Caco-2 (cell line): Measurements from ENCODE around the gene PLPPR3. TPM values are rescaled to one million over a fixed set of nuclear protein-coding genes. Genes with fewer than 3 reads are reported as not detected.

ENCODE experiments used
- BruUV-seq: library from RNA; stranded (reverse); fragments of 400-500 nt; replicated peaks from 2 replicates; lab custom pipeline; 2021; lab: Mats Ljungman, UMichigan
- CTCF ChIA-PET: fragments of 300-600 bp; sonication (Branson Sonifier 250); formaldehyde crosslinking; loops from one replicate; lab custom pipeline; 2022; ENCODE audit warnings: antibody characterized with exemption; lab: Charles Lee
- POLR2A ChIA-PET: fragments of 300-600 bp; sonication (Branson Sonifier 250); formaldehyde crosslinking; loops from one replicate; lab custom pipeline; 2022; ENCODE audit warnings: antibody characterized with exemption; lab: Charles Lee
- DNase-seq, 2 experiments: peaks; one replicate each; pipeline versions ENCODE4 v3.0.0 to v3.0.0-alpha.2; 2020 to 2022
- H3K27me3 ChIP-seq: replicated peaks from 2 replicates; pipeline ENCODE4 v1.6.0; 2011; ENCODE audit warnings: low read length; ENCODE audit not compliant: control insufficient read depth, insufficient read depth
- H3K36me3 ChIP-seq: 2 replicates; pipeline ENCODE4 v1.5.1; 2011; ENCODE audit warnings: low read length; ENCODE audit not compliant: control insufficient read depth, insufficient read depth
- H3K4me1 ChIP-seq: fragments of 250-450 bp; sonication (Bioruptor Pico); 2 replicates; pipeline ENCODE4 v1.5.1; 2020; ENCODE audit warnings: mild to moderate bottlenecking
- H3K4me3 ChIP-seq: 2 replicates; pipeline ENCODE4 v1.5.1; 2011; ENCODE audit warnings: low read depth, mild to moderate bottlenecking, control low read depth, low read length
- H3K9me3 ChIP-seq: fragments of 250-450 bp; sonication (Bioruptor Pico); 2 replicates; pipeline ENCODE4 v1.5.1; 2020; ENCODE audit warnings: mild to moderate bottlenecking, moderate library complexity
- H3K27ac Mint-ChIP-seq: one replicate; pipeline ENCODE4 v1.8.0; 2022; ENCODE audit warnings: mixed read lengths; ENCODE audit not compliant: unreplicated experiment
- H3K27me3 Mint-ChIP-seq: one replicate; pipeline ENCODE4 v1.8.0; 2022; ENCODE audit warnings: mixed read lengths; ENCODE audit not compliant: insufficient read depth, unreplicated experiment
- H3K36me3 Mint-ChIP-seq: one replicate; pipeline ENCODE4 v1.8.0; 2022; ENCODE audit warnings: mild to moderate bottlenecking, mixed read lengths; ENCODE audit not compliant: insufficient read depth, unreplicated experiment
- H3K4me1 Mint-ChIP-seq: one replicate; pipeline ENCODE4 v1.8.0; 2022; ENCODE audit warnings: low read depth, mixed read lengths; ENCODE audit not compliant: unreplicated experiment
- H3K4me3 Mint-ChIP-seq: one replicate; pipeline ENCODE4 v1.8.0; 2022; ENCODE audit warnings: mild to moderate bottlenecking, moderate library complexity, mixed read lengths; ENCODE audit not compliant: unreplicated experiment
- H3K9me3 Mint-ChIP-seq: one replicate; pipeline ENCODE4 v1.8.0; 2022; ENCODE audit warnings: mixed read lengths; ENCODE audit not compliant: unreplicated experiment
- CTCF ChIP-seq, 2 experiments: fragments of 200-600 bp in 1 of 2; IDR thresholded peaks; 1 replicate in 1 of 2; 2 replicates in 1 of 2; pipeline versions ENCODE4 v1.5.1 to v1.8.0; 2011 to 2022; ENCODE audit warnings: antibody characterized with exemption in 1 of 2, control low read depth in 1 of 2, inconsistent platforms in 1 of 2, low read depth in 1 of 2, low read length in 1 of 2, mild to moderate bottlenecking in 1 of 2, moderate library complexity in 1 of 2; ENCODE audit not compliant: insufficient read depth in 1 of 2, severe bottlenecking in 1 of 2, unreplicated experiment in 1 of 2
- intact Hi-C: fragments of 100-400 bp; cut with micrococcal nuclease; formaldehyde crosslinking; loops from one replicate; pipeline ENCODE4 v1.10.0; 2022; ENCODE audit not compliant: unreplicated experiment
- total RNA-seq: library from RNA; stranded (reverse); gene quantifications from 2 replicates; pipeline ENCODE4 v1.2.3, GENCODE V29; 2022

Gene PLPPR3
- total RNA-seq, 1 experiment from 2014 or later: 7.1 TPM

GRCh38 chr19:867301-867793 is 45.6 kb upstream of the PLPPR3 start:
- Mint-ChIP-seq H3K4me3 (no peak overlapping the region), H3K36me3 (peaks cover 84% of the 10 kb centered on the region), H3K27me3 (no peaks in the 10 kb centered on the region), H3K27ac (peak overlapping the region; percentile 57), H3K9me3 (no peaks in the 10 kb centered on the region), H3K4me1 (no peaks in the 10 kb centered on the region)
- DNase-seq: no peak
- no TSS peak for BruUV-seq
- CTCF ChIA-PET: no interaction called here
- POLR2A ChIA-PET: no interaction called here
- Histone ChIP-seq H3K36me3 (peaks cover 6% of the 10 kb centered on the region), H3K4me3 (no peak overlapping the region), H3K27me3 (no peaks in the 10 kb centered on the region), H3K9me3 (no peaks in the 10 kb centered on the region), H3K4me1 (no peaks in the 10 kb centered on the region; the same call in 1 of the 2 replicates)
- TF ChIP-seq CTCF (IDR thresholded peaks at IDR 0.05; ENCODE audit: insufficient read depth in 1 of 2, low read depth in 1 of 2, low read length in 1 of 2, severe bottlenecking in 1 of 2, unreplicated experiment in 1 of 2): no peak
- intact Hi-C loops: loop anchor here (10.0 kb wide), 1 partner anchor 93 kb away; no protein-coding TSS in a partner anchor

GRCh38 chr19:866769-867300 is 45.1 kb upstream of the PLPPR3 start:
- Histone ChIP-seq H3K36me3 (peaks cover 6% of the 10 kb centered on the region), H3K27me3 (no peaks in the 10 kb centered on the region), H3K9me3 (no peaks in the 10 kb centered on the region), H3K4me3 (no peak overlapping the region), H3K4me1 (no peaks in the 10 kb centered on the region; the same call in 1 of the 2 replicates)
- Mint-ChIP-seq H3K27ac (peak overlapping the region; percentile 57), H3K27me3 (no peaks in the 10 kb centered on the region), H3K36me3 (peaks cover 84% of the 10 kb centered on the region), H3K4me3 (no peak overlapping the region), H3K9me3 (no peaks in the 10 kb centered on the region), H3K4me1 (no peaks in the 10 kb centered on the region)
- DNase-seq: no peak
- ChIA-PET CTCF (no interaction called here), POLR2A (no interaction called here)
- TF ChIP-seq CTCF (IDR thresholded peaks at IDR 0.05; ENCODE audit: insufficient read depth in 1 of 2, low read depth in 1 of 2, low read length in 1 of 2, severe bottlenecking in 1 of 2, unreplicated experiment in 1 of 2): no peak
- no TSS peak for BruUV-seq
- intact Hi-C loops: loop anchor here (10.0 kb wide), 1 partner anchor 92 kb away; no protein-coding TSS in a partner anchor

GRCh38 chr19:863315-863620 is 41.5 kb upstream of the PLPPR3 start:
- no peaks in the 10 kb centered on the region for H3K4me1 Mint-ChIP-seq
- H3K27me3 Mint-ChIP-seq: no peaks in the 10 kb centered on the region
- ChIA-PET CTCF (no interaction called here), POLR2A (interaction anchor here (0.6 kb wide), 1 partner anchor 111 kb away, joined by 3 read pairs; no protein-coding TSS in a partner anchor)
- no peak for DNase-seq
- H3K4me1 ChIP-seq: 0 out of 2 replicates have a peak, but pooled peaks cover 4% of the 10 kb centered on the region
- no peak overlapping the region for H3K4me3 Mint-ChIP-seq
- BruUV-seq: no TSS peak
- peaks cover 3% of the 10 kb centered on the region; the same call in 1 of the 2 replicates for H3K36me3 ChIP-seq
- no peak overlapping the region for H3K4me3 ChIP-seq
- TF ChIP-seq CTCF (IDR thresholded peaks at IDR 0.05; ENCODE audit: insufficient read depth in 1 of 2, low read depth in 1 of 2, low read length in 1 of 2, severe bottlenecking in 1 of 2, unreplicated experiment in 1 of 2): no peak
- no peaks in the 10 kb centered on the region for H3K9me3 ChIP-seq
- intact Hi-C loops: loop anchor here (10.0 kb wide), 1 partner anchor 88 kb away; no protein-coding TSS in a partner anchor
- H3K36me3 Mint-ChIP-seq: peaks cover 68% of the 10 kb centered on the region
- peak overlapping the region; percentile 59 for H3K27ac Mint-ChIP-seq
- H3K27me3 ChIP-seq: no peaks in the 10 kb centered on the region
- H3K9me3 Mint-ChIP-seq: no peaks in the 10 kb centered on the region
